Rectal smooth muscle tissue (tissue), 1 donor: Measurements from ENCODE around the gene LSAMP.

Experiments
- H3K27ac ChIP-seq: one replicate; pipeline ENCODE4 v1.7.0; 2013; ENCODE audit warnings: low read depth, low read length, inconsistent platforms
- H3K27me3 ChIP-seq: one replicate; pipeline ENCODE4 v1.7.0; 2013; ENCODE audit warnings: low read length; ENCODE audit not compliant: control insufficient read depth, insufficient read depth
- H3K36me3 ChIP-seq: one replicate; pipeline ENCODE4 v1.7.0; 2013; ENCODE audit warnings: low read length; ENCODE audit not compliant: control insufficient read depth, insufficient read depth
- H3K4me1 ChIP-seq: one replicate; pipeline ENCODE4 v1.7.0; 2013; ENCODE audit warnings: low read length; ENCODE audit not compliant: control insufficient read depth, insufficient read depth
- H3K4me3 ChIP-seq: one replicate; pipeline ENCODE4 v1.7.0; 2013; ENCODE audit warnings: low read length
- H3K9ac ChIP-seq: one replicate; pipeline ENCODE4 v1.7.0; 2013; ENCODE audit warnings: low read length

Gene LSAMP

DNA sequence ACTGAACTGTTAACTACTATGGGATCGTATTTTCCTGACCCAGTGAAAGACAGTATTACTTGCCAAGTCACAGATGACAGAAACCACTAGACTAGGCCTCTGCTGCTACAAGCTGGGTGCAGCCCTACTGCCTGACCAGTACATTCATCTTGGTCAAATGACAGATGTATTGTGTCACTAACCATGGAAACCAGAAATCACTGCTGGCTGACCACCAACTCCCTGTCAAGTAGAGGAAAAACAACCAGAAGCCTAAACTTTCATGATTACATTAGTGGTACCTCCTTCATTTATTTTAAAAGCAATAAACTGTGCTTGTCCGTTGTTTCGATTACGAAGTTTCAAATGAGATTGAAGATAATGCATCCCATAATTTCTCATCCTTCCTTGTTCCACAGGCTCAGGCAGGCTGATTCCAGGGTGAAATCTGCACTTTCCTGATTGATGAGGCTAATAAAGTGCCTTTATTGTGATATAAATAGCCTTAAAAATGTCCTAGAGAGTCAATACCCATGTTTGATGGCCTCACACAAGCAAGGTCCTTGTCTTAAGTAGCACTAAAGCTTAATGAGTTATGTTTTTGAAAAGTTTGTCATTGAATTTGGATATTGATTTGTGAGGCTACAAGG, 309.7 kb downstream of the LSAMP start:
- Histone ChIP-seq H3K27me3 (no peaks in the 10 kb centered on the region), H3K36me3 (no peaks in the 10 kb centered on the region), H3K4me3 (no peak overlapping the region), H3K4me1 (peaks cover 24% of the 10 kb centered on the region), H3K9ac (no peak overlapping the region), H3K27ac (peak overlapping the region; percentile 41)

DNA sequence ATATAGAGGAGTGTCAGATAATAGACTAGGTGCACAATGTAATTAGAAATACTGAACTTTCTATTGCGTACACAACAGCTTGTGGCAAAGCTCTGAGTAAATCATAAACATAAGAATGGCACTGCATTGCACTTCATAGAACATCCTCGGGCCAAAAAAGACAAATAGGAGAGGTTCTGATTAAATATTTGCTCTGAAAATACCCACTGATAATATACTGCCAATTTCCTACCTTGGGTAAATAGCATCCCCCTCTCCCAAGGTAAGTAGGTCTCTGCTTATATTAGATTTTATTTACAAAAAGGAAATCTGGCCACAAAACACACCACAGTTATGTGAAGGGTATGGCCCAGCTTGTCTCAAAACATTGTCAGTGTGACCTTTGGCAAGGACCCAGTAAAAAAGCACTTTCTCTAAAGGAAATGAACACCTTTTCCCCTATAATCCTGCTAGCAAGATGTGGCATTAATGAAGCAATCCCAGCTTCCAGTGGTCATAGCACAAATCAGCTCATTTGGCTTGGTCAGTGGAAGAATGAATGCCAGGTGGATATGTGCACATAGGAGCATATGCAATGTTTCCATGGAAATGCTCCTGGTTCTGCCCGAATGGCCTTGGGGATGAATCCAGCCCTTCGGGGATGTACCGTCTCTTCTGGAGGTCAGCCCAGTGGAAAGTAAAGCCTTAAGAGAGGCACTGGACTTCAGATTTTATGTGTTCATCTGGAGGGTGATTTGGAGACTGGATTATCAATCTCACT, 315.9 kb downstream of the LSAMP start:
- H3K27me3 ChIP-seq = no peaks in the 10 kb centered on the region
- no peaks in the 10 kb centered on the region for H3K4me1 ChIP-seq
- H3K27ac ChIP-seq = no peak overlapping the region
- no peak overlapping the region for H3K9ac ChIP-seq
- H3K36me3 ChIP-seq = no peaks in the 10 kb centered on the region
- no peak overlapping the region for H3K4me3 ChIP-seq

GRCh38 chr3:116127464-116127863, 317.8 kb downstream of the LSAMP start:
- H3K4me1 ChIP-seq = no peaks in the 10 kb centered on the region
- no peak overlapping the region for H3K9ac ChIP-seq
- no peaks in the 10 kb centered on the region for H3K36me3 ChIP-seq
- no peak overlapping the region for H3K27ac ChIP-seq
- no peaks in the 10 kb centered on the region for H3K27me3 ChIP-seq
- H3K4me3 ChIP-seq = no peak overlapping the region

GRCh38 chr3:116124166-116124565, 321.1 kb downstream of the LSAMP start:
- H3K36me3 ChIP-seq = no peaks in the 10 kb centered on the region

GRCh38 chr3:116118475-116119169, 326.7 kb downstream of the LSAMP start:
- Histone ChIP-seq H3K27me3 (no peaks in the 10 kb centered on the region), H3K27ac (no peak overlapping the region), H3K9ac (no peak overlapping the region)

More at GRCh38 chr3:116124166-116124565, 321.1 kb downstream of the LSAMP start:
- H3K4me1 ChIP-seq = no peaks in the 10 kb centered on the region
- no peaks in the 10 kb centered on the region for H3K27me3 ChIP-seq
- H3K9ac ChIP-seq = no peak overlapping the region
- H3K4me3 ChIP-seq = no peak overlapping the region
- H3K27ac ChIP-seq = no peak overlapping the region

GRCh38 chr3:116114586-116114985, 330.7 kb downstream of the LSAMP start:
- Histone ChIP-seq H3K36me3 (no peaks in the 10 kb centered on the region), H3K9ac (no peak overlapping the region), H3K27me3 (no peaks in the 10 kb centered on the region), H3K4me3 (no peak overlapping the region), H3K27ac (no peak overlapping the region), H3K4me1 (peaks cover 2% of the 10 kb centered on the region)

More at GRCh38 chr3:116118475-116119169, 326.7 kb downstream of the LSAMP start:
- Histone ChIP-seq H3K36me3 (no peaks in the 10 kb centered on the region), H3K4me1 (no peaks in the 10 kb centered on the region), H3K4me3 (no peak overlapping the region)

DNA sequence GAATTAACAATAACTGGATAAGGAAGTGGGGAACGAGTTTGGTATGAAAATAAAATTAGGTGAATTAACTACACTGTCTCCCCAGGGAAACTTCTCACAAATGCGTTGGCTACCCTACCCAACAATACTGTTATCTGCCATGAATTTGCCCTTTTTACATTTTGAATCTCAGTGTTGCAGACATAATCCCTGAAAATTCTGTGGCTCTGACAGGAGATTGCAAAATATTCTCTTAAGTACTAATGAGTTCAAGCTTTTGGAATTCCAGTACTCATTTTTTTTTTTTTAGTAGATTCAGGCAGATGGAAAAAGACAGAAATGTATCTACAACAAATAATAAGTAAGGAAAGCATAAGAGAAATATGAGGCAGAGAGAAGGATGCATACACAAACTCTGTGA, 332.6 kb downstream of the LSAMP start:
- Histone ChIP-seq H3K9ac (no peak overlapping the region), H3K4me1 (peaks cover 2% of the 10 kb centered on the region), H3K36me3 (no peaks in the 10 kb centered on the region), H3K4me3 (no peak overlapping the region), H3K27ac (no peak overlapping the region), H3K27me3 (no peaks in the 10 kb centered on the region)

- H3K36me3 ChIP-seq = no peaks in the 10 kb centered on the region
- H3K4me1 ChIP-seq = peaks cover 2% of the 10 kb centered on the region
- H3K27ac ChIP-seq = no peak overlapping the region
- H3K4me3 ChIP-seq = no peak overlapping the region
- no peak overlapping the region for H3K9ac ChIP-seq
- no peaks in the 10 kb centered on the region for H3K27me3 ChIP-seq
These were observed 333.5 kb downstream of the LSAMP start for GRCh38 chr3:116111765-116112164.

DNA sequence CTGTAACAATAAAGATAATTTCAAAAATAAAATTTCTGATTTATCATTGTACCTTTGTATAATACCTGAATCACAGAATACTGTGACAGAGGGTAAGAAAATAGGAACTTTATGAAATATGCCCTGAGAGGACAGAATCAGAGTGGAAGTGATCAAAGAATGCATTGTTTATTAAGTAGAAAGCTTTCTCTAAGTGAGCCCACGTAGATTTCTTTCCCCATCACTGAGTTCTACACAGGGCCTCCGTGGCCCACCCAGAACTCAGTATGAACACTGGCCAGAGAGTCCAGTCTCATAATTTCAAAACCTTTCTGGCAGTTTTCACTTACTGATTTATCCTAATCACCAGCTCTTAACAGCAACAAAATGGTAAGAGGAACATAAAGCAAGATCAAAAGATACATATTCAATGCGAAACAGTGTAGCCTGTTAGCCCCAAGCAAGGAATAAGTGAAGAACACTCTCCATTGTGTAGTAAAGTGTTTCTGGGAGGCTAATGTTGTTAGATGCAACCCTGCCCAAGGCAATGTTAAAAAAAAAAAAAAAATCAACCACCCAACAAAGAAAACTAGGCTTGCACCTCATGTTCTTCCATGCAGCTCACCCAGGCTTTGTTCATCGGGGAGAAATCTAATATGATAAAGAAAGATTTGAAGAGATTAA, 341.3 kb downstream of the LSAMP start:
- H3K9ac ChIP-seq = no peak overlapping the region
- H3K4me1 ChIP-seq = no peaks in the 10 kb centered on the region
- H3K4me3 ChIP-seq = no peak overlapping the region
- H3K27ac ChIP-seq = no peak overlapping the region
- H3K27me3 ChIP-seq = no peaks in the 10 kb centered on the region
- no peaks in the 10 kb centered on the region for H3K36me3 ChIP-seq

GRCh38 chr3:116102037-116102436, 343.2 kb downstream of the LSAMP start:
- Histone ChIP-seq H3K4me1 (no peaks in the 10 kb centered on the region), H3K4me3 (no peak overlapping the region), H3K36me3 (no peaks in the 10 kb centered on the region), H3K27ac (no peak overlapping the region), H3K9ac (no peak overlapping the region), H3K27me3 (no peaks in the 10 kb centered on the region)

GRCh38 chr3:116097226-116097625, 348.1 kb downstream of the LSAMP start:
- Histone ChIP-seq H3K4me1 (no peaks in the 10 kb centered on the region), H3K36me3 (no peaks in the 10 kb centered on the region), H3K4me3 (no peak overlapping the region), H3K9ac (no peak overlapping the region), H3K27ac (no peak overlapping the region), H3K27me3 (no peaks in the 10 kb centered on the region)

DNA sequence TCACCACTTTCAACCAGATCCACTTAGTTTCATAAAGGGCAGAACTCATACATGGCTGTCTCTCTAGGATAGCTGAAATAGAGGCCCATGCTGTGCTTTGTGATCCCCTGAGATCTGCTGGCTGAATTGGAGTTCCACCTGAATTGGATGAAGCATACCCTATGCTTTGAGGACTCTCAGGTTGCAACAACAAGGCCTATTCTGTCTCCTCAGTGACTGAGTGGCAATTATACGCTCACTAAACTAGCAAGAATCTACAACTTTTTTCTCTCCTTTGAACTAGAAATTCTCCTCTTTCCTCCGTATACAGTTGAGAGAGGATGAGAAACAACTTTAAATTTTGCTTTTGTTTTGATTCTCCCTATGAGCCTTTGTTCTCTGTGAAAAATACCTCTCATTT, 348.7 kb downstream of the LSAMP start:
- Histone ChIP-seq H3K36me3 (no peaks in the 10 kb centered on the region), H3K4me1 (no peaks in the 10 kb centered on the region), H3K27me3 (no peaks in the 10 kb centered on the region), H3K27ac (no peak overlapping the region), H3K4me3 (no peak overlapping the region), H3K9ac (no peak overlapping the region)
